HCT116 (cell line): Measurements from ENCODE around the gene ABCB1. TPM values are rescaled to one million over a fixed set of nuclear protein-coding genes. Genes with fewer than 3 reads are reported as not detected.

Experiments
- ATAC-seq: fragments of 200-7000 bp; cut with Tn5 transposase; 2 replicates; pipeline ENCODE4 v1.9.1; 2020; ENCODE audit warnings: mild to moderate bottlenecking, moderate library complexity
- BruUV-seq: library from RNA; stranded (reverse); fragments of 400-500 nt; replicated peaks from 2 replicates; lab custom pipeline; 2021; lab: Mats Ljungman, UMichigan
- CTCF ChIA-PET: fragments of 300-600 bp; sonication (Branson Sonifier 250); formaldehyde crosslinking; loops from one replicate; lab custom pipeline; 2021; ENCODE audit warnings: antibody characterized with exemption; lab: Charles Lee
- POLR2A ChIA-PET: fragments of 300-600, 350-600 bp; sonication (Branson Sonifier 250); formaldehyde crosslinking; loops from one replicate; lab custom pipeline; 2021; ENCODE audit warnings: antibody characterized with exemption; lab: Charles Lee
- RAD21 ChIA-PET, 2 experiments: fragments of 300-600 bp; sonication (Branson Sonifier 250); formaldehyde crosslinking; loops; one replicate each; lab custom pipeline; 2023; ENCODE audit warnings: low total read pairs in 2 of 2; ENCODE audit not compliant: uncharacterized antibody in 2 of 2, unreplicated experiment in 2 of 2, low non-redundant PET in 1 of 2; lab: Charles Lee
- DNase-seq: peaks from one replicate; pipeline ENCODE4 v3.0.0-alpha.2; 2010; ENCODE audit warnings: low read depth, low spot score
- H2AFZ ChIP-seq: fragments of 200-600 bp; shearing (Covaris generic), sonication (generic); 2 replicates; pipeline ENCODE4 v1.6.1; 2017; ENCODE audit warnings: low read depth, mixed run types, mixed read lengths, antibody characterized with exemption, low read length; ENCODE audit not compliant: poor library complexity, severe bottlenecking
- H3K27ac ChIP-seq: 2 replicates; pipeline ENCODE4 v1.5.1; 2012; ENCODE audit warnings: low read depth, low read length
- H3K27me3 ChIP-seq: fragments of 200-600 bp; sonication (generic); 2 replicates; pipeline ENCODE4 v1.6.1; 2016; ENCODE audit warnings: mixed run types, low read length, mixed read lengths; ENCODE audit not compliant: insufficient read depth
- H3K36me3 ChIP-seq, 2 experiments: fragments of 200-500 bp in 1 of 2; fragments of 200-600 bp in 1 of 2; sonication (Bioruptor generic) in 1 of 2; sonication (generic) in 1 of 2; 2 replicates each; pipeline versions ENCODE4 v1.5.1 to v1.6.1; 2014 to 2016; ENCODE audit warnings: low read length in 2 of 2, inconsistent platforms in 1 of 2, mixed read lengths in 1 of 2, mixed run types in 1 of 2; ENCODE audit not compliant: insufficient read depth in 2 of 2, control insufficient read depth in 1 of 2
- H3K4me1 ChIP-seq, 2 experiments: fragments of 200-600 bp in 1 of 2; sonication (generic) in 1 of 2; 2 replicates each; pipeline versions ENCODE4 v1.5.1 to v1.6.1; 2012 to 2017; ENCODE audit warnings: low read length in 2 of 2, inconsistent platforms in 1 of 2, mild to moderate bottlenecking in 1 of 2, mixed read lengths in 1 of 2, mixed run types in 1 of 2, moderate library complexity in 1 of 2; ENCODE audit not compliant: insufficient read depth in 2 of 2, control insufficient read depth in 1 of 2
- H3K4me2 ChIP-seq: fragments of 200-600 bp; sonication (generic); 2 replicates; pipeline ENCODE4 v1.6.1; 2017; ENCODE audit warnings: mixed run types, low read length, mixed read lengths
- H3K4me3 ChIP-seq, 2 experiments: fragments of 200-600 bp in 1 of 2; sonication (generic) in 1 of 2; replicated peaks in 1 of 2; 2 replicates each; pipeline ENCODE4 v1.5.1; 2011 to 2016; ENCODE audit warnings: low read length in 2 of 2, control low read depth in 1 of 2, low read depth in 1 of 2, mild to moderate bottlenecking in 1 of 2, mixed read lengths in 1 of 2, mixed run types in 1 of 2
- H3K79me2 ChIP-seq: fragments of 200-600 bp; sonication (generic); 2 replicates; pipeline ENCODE4 v1.6.1; 2017; ENCODE audit warnings: mild to moderate bottlenecking, mixed run types, low read length, moderate library complexity, mixed read lengths; ENCODE audit not compliant: insufficient read depth
- H3K9ac ChIP-seq: fragments of 200-600 bp; sonication (generic); 2 replicates; pipeline ENCODE4 v1.6.1; 2016; ENCODE audit warnings: low read length, mixed read lengths
- H3K9me2 ChIP-seq: fragments of 200-600 bp; sonication (generic), shearing (Covaris generic); 2 replicates; pipeline ENCODE4 v1.6.1; 2017; ENCODE audit warnings: mixed run types, mild to moderate bottlenecking, moderate library complexity; ENCODE audit not compliant: insufficient read depth
- H3K9me3 ChIP-seq, 2 experiments: fragments of 200-500 bp in 1 of 2; fragments of 200-600 bp in 1 of 2; sonication (Bioruptor generic) in 1 of 2; sonication (generic) in 1 of 2; 2 replicates each; pipeline ENCODE4 v1.6.1; 2014 to 2017; ENCODE audit warnings: low read length in 2 of 2, mixed read lengths in 2 of 2, inconsistent platforms in 1 of 2, low read depth in 1 of 2, mild to moderate bottlenecking in 1 of 2, mixed run types in 1 of 2, moderate library complexity in 1 of 2; ENCODE audit not compliant: control insufficient read depth in 1 of 2, insufficient read depth in 1 of 2
- H4K20me1 ChIP-seq: fragments of 200-600 bp; sonication (generic), shearing (Covaris generic); 2 replicates; pipeline ENCODE4 v1.6.1; 2017; ENCODE audit warnings: mixed run types, mild to moderate bottlenecking, moderate library complexity; ENCODE audit not compliant: insufficient read depth
- EGR1 ChIP-seq: IDR thresholded peaks from 2 replicates; pipeline ENCODE4 v1.6.1; 2012; ENCODE audit warnings: low read depth
- RAD21 ChIP-seq: IDR thresholded peaks from 2 replicates; pipeline ENCODE4 v1.6.1; 2012; ENCODE audit warnings: low read depth, mild to moderate bottlenecking
- SIN3A ChIP-seq: IDR thresholded peaks from 2 replicates; pipeline ENCODE4 v1.6.1; 2012; ENCODE audit warnings: low read depth
- ZFX ChIP-seq: fragments of 450-650 bp; IDR thresholded peaks from 2 replicates; pipeline ENCODE4 v1.6.1; 2017
- ZNF274 ChIP-seq: fragments of 200-500 bp; sonication (Bioruptor generic); IDR thresholded peaks from 2 replicates; pipeline ENCODE4 v1.6.1; 2014; ENCODE audit warnings: mild to moderate bottlenecking, low read depth, low read length, inconsistent platforms
- intact Hi-C: fragments of 100-400 bp; cut with micrococcal nuclease; formaldehyde crosslinking; loops from 2 replicates; pipeline ENCODE4 v1.10.0; 2022
- total RNA-seq: library from RNA; stranded (reverse); gene quantifications from one replicate; pipeline ENCODE4 v1.2.1, GENCODE V29; 2021; ENCODE audit not compliant: unreplicated experiment

Gene ABCB1
- total RNA-seq, 1 experiment from 2014 or later = 1.8 TPM

DNA sequence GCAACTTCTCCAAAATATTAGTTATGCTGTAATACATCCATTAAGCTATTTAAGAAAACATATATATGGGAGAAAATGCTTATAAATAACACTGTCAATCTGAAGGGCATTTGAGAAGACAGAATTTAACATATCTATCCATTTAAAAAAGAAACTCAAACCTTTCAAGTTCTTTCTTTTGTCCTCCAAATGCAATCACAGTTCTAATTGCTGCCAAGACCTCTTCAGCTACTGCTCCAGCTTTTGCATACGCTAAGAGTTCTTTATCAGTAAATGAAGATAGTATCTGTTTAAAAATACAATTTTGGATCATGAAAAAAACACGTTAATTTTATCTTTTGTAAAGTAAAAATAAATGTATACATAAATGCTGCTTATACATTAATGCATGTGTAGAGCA is 39.6 kb downstream of the ABCB1 start:
- no peak overlapping the region for H3K4me3 ChIP-seq
- H3K4me1 ChIP-seq = peaks cover 0 to 6% of the 10 kb centered on the region in 2 experiments; a peak in 2 of 4 replicates
- no peak overlapping the region for H3K4me2 ChIP-seq
- H3K9me2 ChIP-seq = no peaks in the 10 kb centered on the region
- no peak for DNase-seq
- no peak overlapping the region for H3K9ac ChIP-seq
- no peak overlapping the region for H2AFZ ChIP-seq
- H3K79me2 ChIP-seq = no peaks in the 10 kb centered on the region
- no peak overlapping the region for H3K27ac ChIP-seq
- intact Hi-C loops = no loop called here
- ChIA-PET POLR2A (no interaction called here), RAD21 (no interaction called here)
- H3K27me3 ChIP-seq = no peaks in the 10 kb centered on the region
- BruUV-seq = no TSS peak
- ATAC-seq = no peak
- H4K20me1 ChIP-seq = no peaks in the 10 kb centered on the region
- TF ChIP-seq ZFX = no peak
- no peak for TF ChIP-seq EGR1
- no peak for TF ChIP-seq RAD21
- no peak for TF ChIP-seq SIN3A
- TF ChIP-seq, all 23 proteins: peak for 0
- CTCF ChIA-PET = no interaction called here
- Histone ChIP-seq H3K9me3 (no peaks in the 10 kb centered on the region), H3K36me3 (no peaks in the 10 kb centered on the region)

- POLR2A ChIA-PET = no interaction called here
- no peak overlapping the region for H2AFZ ChIP-seq
- no peak for TF ChIP-seq ZNF274
- TF ChIP-seq, all 23 proteins: peak for 0
- Histone ChIP-seq H3K9me2 (no peaks in the 10 kb centered on the region), H3K27ac (no peak overlapping the region), H3K27me3 (no peaks in the 10 kb centered on the region), H4K20me1 (no peaks in the 10 kb centered on the region), H3K4me1 (peaks cover 5 to 6% of the 10 kb centered on the region in 2 experiments), H3K4me2 (no peak overlapping the region), H3K9ac (no peak overlapping the region), H3K36me3 (no peaks in the 10 kb centered on the region), H3K4me3 (no peak overlapping the region), H3K79me2 (no peaks in the 10 kb centered on the region), H3K9me3 (no peaks in the 10 kb centered on the region)
- CTCF ChIA-PET = no interaction called here
- BruUV-seq = no TSS peak
- RAD21 ChIA-PET = no interaction called here
- ATAC-seq = no peak
- no peak for DNase-seq
- intact Hi-C loops = no loop called here
Observed at GRCh38 chr7:87552351-87552900, 48.3 kb downstream of the ABCB1 start.
